ENCODE results near the gene PXDN. TPM values are rescaled to one million over a fixed set of nuclear protein-coding genes. Genes with fewer than 3 reads are reported as not detected.
"Not testable (repeated sequence)": the region's sequence is repeated elsewhere in the genome, so short reads cannot be mapped to it uniquely, and the experiment has no call there.

Gene PXDN
- total and polyA plus RNA-seq, 2 donors (not counting 3 experiments of a cell fraction or from before 2014, with no cell fraction given): 231 to 308 TPM

GRCh38 chr2:1716441-1716840 lies 27.9 kb downstream of the PXDN start:
- CTCF ChIA-PET: interaction anchor here (1.0 kb wide), 1 partner anchor 9 kb away, joined by 4 read pairs; no protein-coding TSS in a partner anchor
- H3K9ac ChIP-seq (replicated peaks; ENCODE audit: extremely low read depth, insufficient read depth, low read length): no peak overlapping the region

GRCh38 chr2:1716014-1716305 lies 28.4 kb downstream of the PXDN start:
- DNase-seq (ENCODE audit: low read depth, low spot score); CTCF ChIA-PET; H3K9me3 ChIP-seq (replicated peaks; ENCODE audit: control insufficient read depth, insufficient read depth, low read length); H3K36me3 ChIP-seq (ENCODE audit: control insufficient read depth in 2 of 2, extremely low read depth in 1 of 2, insufficient read depth in 2 of 2, low read length in 2 of 2); H3K9me1 ChIP-seq (replicated peaks; ENCODE audit: control insufficient read depth, extremely low read depth, insufficient read depth, low read length); POLR2A ChIA-PET; H4K20me1 ChIP-seq (replicated peaks; ENCODE audit: control insufficient read depth, extremely low read depth, insufficient read depth, low read length); intact Hi-C loops (cut with micrococcal nuclease); H3K4me2 ChIP-seq (ENCODE audit: insufficient read depth, low read length); H3K4me3 ChIP-seq (replicated peaks in 1 of 3; ENCODE audit: insufficient read depth in 1 of 3, low read depth in 1 of 3, low read length in 3 of 3); FAIRE-seq; dilution Hi-C loops (cut with MboI; ENCODE audit: extremely low pct_ligation_motif_present, low sequenced_read_pairs); H3K9ac ChIP-seq (replicated peaks; ENCODE audit: extremely low read depth, insufficient read depth, low read length); H3K27me3 ChIP-seq (ENCODE audit: control insufficient read depth in 2 of 2, insufficient read depth in 2 of 2, low read length in 2 of 2); BruUV-seq (replicated peaks); H2AFZ ChIP-seq (ENCODE audit: low read depth, low read length): not testable (repeated sequence)
- Histone ChIP-seq H3K79me2 (ENCODE audit: control insufficient read depth, insufficient read depth, low read length) (peaks cover 34% of the 10 kb centered on the region), H3K27ac (ENCODE audit: insufficient read depth, low read depth, low read length) (peak overlapping the region; percentile 33), H3K4me1 (ENCODE audit: control insufficient read depth, extremely low read depth, insufficient read depth, low read length) (peaks cover 20% of the 10 kb centered on the region)

More at GRCh38 chr2:1716441-1716840, 27.9 kb downstream of the PXDN start:
- no peak overlapping the region for H3K4me3 ChIP-seq (replicated peaks in 1 of 3; ENCODE audit: insufficient read depth in 1 of 3, low read depth in 1 of 3, low read length in 3 of 3)
- peaks cover 22% of the 10 kb centered on the region for H3K4me1 ChIP-seq (ENCODE audit: control insufficient read depth, extremely low read depth, insufficient read depth, low read length)
- DNase-seq (ENCODE audit: low read depth, low spot score) (no peak), FAIRE-seq (no peak)
- no peaks in the 10 kb centered on the region for H3K9me1 ChIP-seq (replicated peaks; ENCODE audit: control insufficient read depth, extremely low read depth, insufficient read depth, low read length)
- no peak overlapping the region for H2AFZ ChIP-seq (ENCODE audit: low read depth, low read length)
- no peaks in the 10 kb centered on the region for H3K9me3 ChIP-seq (replicated peaks; ENCODE audit: control insufficient read depth, insufficient read depth, low read length)
- TF ChIP-seq JUN (IDR thresholded peaks at IDR 0.05; ENCODE audit: borderline replicate concordance, insufficient read depth, insufficient read length, low read depth): no peak
- no peak for TF ChIP-seq POLR2AphosphoS5 (IDR thresholded peaks at IDR 0.05; ENCODE audit: insufficient read depth, low read depth, low read length)
- TF ChIP-seq MYC (IDR thresholded peaks at IDR 0.05; ENCODE audit: low read depth, low read length): no peak
- no peak for TF ChIP-seq FOS (IDR thresholded peaks at IDR 0.05; ENCODE audit: borderline replicate concordance, insufficient read depth, low read length)
- no peak for TF ChIP-seq GATA2 (IDR thresholded peaks at IDR 0.05; ENCODE audit: insufficient read depth, insufficient read length, low read depth, low read length)
- TF ChIP-seq MAX (IDR thresholded peaks at IDR 0.05; ENCODE audit: insufficient read depth, insufficient read length): no peak
- intact Hi-C loops (cut with micrococcal nuclease) (no loop called here), dilution Hi-C loops (cut with MboI; ENCODE audit: extremely low pct_ligation_motif_present, low sequenced_read_pairs) (no loop called here)
- H3K4me2 ChIP-seq (ENCODE audit: insufficient read depth, low read length): no peak overlapping the region
- no peaks in the 10 kb centered on the region for H3K27me3 ChIP-seq (ENCODE audit: control insufficient read depth in 2 of 2, insufficient read depth in 2 of 2, low read length in 2 of 2)
- H4K20me1 ChIP-seq (replicated peaks; ENCODE audit: control insufficient read depth, extremely low read depth, insufficient read depth, low read length): no peaks in the 10 kb centered on the region
- POLR2A ChIA-PET: no interaction called here
- H3K27ac ChIP-seq (ENCODE audit: insufficient read depth, low read depth, low read length): peak overlapping the region; percentile 25
- no TSS peak for BruUV-seq (replicated peaks)
- H3K79me2 ChIP-seq (ENCODE audit: control insufficient read depth, insufficient read depth, low read length): peaks cover 34% of the 10 kb centered on the region
- H3K36me3 ChIP-seq (ENCODE audit: control insufficient read depth in 2 of 2, extremely low read depth in 1 of 2, insufficient read depth in 2 of 2, low read length in 2 of 2): no peaks in the 10 kb centered on the region
